ENCODE measurements around the gene ANGPTL2.
"Not testable (repeated sequence)": the region's sequence is repeated elsewhere in the genome, so short reads cannot be mapped to it uniquely, and the experiment has no call there.

ANGPTL2 gene

DNA sequence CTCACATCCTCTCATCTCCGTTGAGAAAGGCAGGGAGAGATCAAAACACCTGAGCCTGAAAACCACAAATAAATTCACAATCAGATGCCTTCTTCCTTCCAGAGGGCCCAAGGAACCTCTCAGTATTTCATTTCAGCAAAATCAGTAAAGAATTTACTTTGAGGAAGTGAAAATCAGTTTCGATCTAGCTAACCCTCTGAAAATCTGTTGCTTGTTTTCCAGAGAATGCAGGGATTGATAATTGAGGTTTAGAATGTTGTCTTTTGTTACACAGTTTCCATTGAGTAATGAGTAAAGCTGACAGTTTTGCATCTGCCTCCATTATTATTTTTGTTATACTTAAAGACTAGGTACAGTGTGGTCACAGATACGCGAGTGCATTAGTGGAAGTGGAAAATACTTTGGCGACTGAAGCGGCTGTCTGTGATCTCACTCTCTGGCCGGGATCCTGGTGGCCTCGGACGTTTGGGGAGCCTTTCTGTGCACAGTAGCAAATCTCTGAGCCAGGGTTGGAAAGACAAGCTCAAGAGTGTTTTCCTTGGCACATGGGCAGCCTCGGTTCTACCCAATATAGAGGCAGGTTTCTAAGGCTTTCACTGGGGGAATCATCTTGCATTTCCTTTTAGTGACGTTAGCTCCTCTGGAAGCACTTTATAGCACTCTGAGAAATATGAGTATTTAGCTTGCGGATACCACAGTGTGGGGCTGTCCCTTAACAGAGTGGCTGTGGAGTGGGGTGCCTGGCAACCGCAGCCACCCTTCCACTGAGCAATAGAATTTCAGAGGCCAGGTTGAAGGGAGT is 32.2 kb upstream of the ANGPTL2 start:
- DNase-seq, result no peak

DNA sequence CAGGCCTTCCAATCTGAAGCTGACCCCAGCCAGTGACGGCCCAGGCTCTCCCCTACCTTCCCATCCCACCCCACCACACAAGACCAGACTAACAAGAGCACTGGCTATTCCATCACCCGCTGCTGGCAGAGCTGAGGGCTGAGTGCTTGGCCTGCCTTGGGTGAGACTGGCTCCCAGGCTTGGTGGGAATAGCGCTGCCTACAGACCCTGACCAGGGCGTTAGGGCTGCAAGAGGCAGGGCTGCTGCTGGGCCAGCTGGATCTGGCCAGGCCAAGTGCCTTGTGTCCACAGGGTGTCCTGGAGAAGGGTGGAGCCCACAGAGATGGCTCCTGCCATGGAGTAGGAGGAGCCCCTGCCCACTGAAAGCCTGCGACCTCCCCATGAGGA is 31.6 kb upstream of the ANGPTL2 start:
- DNase-seq, result no peak

DNA sequence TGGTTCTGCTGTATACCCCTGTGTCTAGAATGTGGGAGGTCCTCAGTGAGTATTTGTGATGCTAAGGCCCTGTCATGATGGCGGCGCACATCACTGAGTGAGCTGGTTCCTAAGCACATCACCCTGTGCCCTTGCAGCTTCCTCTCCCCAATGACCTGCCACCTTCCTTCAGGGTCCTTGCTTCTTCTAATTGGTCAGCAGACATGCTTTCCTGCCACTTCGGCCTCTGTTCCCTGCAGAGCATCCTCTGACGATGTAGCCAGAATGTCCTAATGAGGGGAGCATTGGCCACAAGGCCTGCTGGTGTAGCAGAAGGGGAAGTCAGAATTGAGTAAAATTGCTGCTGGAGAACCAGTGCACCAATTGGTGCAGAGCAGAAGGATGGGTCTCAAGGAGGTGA is 31.1 kb upstream of the ANGPTL2 start:
- DNase-seq, result no peak

DNA sequence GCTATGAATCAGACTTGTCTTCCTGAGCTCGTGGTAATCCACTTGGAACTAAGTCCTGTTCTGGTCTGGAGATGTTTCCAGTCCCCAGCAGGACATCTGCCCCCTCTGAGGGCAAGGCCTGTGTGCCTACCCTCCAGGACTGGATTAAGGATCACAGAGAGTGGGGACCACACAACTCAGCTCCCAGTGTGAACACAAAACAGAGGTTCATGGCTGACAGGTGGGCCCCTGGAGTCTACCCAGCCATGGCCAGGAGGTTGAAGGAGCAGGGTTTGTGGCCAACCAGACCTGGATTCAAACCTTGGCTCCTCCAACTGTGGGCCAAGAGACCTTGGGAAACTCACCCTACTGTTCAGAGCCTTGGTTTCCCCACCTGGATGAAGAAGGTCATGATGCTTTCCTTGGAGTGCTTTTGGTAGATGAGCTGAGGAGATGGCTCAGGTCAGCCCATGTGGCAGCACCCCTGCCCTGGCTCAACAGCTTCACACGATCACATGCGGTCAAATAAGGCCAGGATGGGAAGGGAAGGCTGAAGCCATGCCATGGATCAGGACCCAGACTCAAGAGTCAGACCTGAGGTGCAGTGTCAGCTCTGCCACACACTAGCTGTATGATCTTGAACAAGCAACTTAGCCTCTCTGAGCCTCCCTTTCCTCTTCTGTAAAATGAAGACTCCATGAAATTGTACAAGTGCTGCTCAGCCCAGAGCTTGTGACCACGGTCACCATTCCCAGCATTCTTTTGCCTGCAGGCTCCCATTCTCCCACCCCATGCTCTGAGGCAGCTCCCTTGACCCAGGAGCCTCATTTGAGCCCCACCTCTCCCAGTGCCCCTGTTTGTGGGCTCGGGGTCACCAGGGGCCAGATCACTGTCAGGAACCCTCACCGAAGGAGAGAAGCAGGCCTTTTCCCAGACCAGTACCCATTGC is 27.3 kb upstream of the ANGPTL2 start:
- no peak for DNase-seq

DNA sequence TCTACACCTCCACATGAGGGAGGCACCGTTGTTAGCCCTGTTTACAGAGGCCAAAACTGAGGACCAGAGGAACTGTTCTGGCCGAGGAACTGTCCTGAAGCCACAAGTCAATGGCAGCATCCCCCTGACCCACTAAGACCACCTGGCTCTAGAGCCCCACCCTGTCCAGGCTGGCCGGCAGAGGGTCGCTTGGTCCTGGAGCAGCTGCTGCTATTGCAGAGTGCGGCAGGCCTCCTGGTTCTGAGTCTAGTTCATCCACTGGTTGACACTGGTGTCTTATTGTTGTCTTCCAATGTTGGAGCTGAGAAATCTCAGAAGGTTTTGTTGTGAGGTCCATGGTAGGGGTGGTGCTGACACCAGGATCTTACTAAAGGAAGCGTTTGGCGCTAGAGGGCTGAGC is 26.6 kb upstream of the ANGPTL2 start:
- no peak for DNase-seq

DNA sequence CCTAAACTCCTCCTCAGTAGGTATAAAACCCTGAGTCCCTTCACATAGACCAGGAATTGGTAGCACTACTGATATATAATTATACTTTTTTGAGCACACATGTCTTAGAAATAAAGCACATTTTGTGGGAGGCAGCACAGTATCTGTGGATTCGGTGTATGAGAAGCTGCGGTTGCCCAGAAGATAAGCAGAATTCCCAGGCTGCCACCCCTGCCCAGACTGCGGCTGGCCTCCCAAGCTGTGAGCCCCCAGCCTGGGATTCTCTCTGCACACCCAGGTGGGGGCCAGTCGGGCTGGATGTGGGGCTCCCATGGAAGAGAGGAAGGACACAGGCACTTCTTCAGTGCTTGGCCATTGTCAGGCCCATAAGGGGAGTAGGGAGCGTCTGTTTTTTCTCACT is 25.6 kb upstream of the ANGPTL2 start:
- no peak for DNase-seq

DNA sequence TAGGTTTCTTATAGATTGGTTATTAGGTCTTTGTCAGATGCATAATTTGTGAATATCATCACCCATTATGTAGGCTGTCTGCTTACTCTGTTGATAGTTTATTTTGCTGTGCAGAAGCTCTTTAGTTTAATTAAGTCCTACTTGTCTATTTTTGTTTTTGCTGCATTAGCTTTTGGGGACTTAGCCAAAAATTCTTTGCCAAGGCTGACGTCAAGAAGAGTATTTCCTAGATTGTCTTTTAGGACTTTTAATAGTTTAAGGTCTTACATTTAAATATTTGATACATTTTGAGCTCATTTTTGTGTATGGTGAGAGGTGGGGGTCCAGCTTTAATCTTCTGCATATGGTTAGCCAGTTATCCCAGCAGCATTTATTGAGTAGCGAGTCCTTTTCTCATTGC is 24.8 kb upstream of the ANGPTL2 start:
- DNase-seq, result no peak

DNA sequence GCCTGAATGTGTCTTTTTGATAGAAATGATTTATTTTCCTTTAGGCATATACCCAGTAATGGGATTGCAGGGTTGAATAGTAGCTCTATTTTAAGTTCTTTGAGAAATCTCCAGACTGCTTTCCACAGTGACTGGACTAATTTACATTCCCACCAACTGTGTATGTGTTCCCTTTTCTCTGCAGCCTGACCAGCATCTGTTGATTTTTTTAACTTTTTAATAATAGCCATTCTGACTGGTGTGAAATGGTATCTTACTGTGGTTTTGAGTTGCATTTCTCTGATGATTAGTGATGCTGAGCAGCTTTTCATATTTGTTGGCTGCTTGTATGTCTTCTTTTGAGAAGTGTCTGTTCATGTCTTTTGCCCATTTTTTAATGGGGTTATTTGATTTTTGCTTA is 24.4 kb upstream of the ANGPTL2 start:
- not testable (repeated sequence) for DNase-seq

DNA sequence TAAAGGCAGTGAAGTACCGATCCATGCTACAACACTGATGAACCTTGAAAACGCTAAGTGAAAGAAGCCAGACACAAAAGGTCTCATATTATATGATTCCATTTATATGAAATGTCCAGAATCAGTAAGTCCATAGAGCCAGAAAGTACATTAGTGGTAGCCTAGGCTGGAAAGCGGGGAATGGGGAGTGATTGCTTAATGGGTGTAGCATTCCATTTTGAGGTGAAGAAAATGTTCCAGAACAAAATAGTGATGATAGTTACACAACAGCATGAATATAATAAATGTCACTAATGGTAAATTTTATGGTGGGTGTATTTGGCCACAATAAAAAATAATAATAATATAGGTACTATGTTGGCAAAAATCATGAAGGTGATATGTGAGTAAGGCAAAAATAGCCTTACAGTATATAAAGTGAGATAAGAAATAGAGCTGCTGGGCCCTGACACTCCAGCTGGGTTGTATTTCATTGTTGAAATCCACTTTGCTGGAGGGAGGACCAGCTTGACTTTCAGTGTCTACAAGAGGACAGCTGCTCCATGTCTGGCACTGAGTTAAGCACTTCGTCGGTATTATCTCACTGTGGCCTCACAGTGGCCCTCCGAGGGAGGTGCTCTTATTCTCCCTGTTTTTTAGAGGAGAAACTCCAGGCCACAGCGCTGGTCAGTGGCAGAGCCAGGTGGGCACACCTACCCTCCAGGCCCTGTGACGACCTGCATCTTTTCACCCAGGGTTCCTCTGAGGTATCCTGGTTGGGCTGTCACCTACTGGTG is 22.4 kb upstream of the ANGPTL2 start:
- no peak for DNase-seq

DNA sequence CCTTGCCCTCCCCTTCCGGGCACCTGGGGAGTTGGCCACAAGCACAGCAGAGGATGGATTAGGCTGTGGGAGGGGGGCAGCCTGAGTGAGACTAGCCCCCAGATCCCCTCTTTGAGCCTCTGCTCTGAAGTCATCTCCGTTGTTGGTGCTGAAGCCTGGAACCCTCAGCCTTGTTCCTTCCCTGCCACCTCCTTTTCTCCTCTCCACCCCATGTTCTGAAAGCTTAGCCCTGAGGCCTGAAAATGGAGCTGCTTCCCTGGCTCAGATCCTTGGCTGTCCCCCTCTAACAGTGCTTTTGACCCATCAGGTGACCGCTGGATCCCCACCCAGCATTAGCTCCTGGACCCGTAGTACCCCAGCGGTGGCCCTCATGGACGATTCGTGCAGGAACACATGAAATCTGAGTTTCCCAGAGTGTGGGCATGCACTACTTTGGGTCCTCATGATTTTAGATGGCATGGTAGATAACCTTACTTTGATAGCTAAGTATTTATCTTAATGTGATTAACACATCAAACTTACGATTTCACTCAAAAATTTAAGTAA is 21.6 kb upstream of the ANGPTL2 start:
- no peak for DNase-seq

DNA sequence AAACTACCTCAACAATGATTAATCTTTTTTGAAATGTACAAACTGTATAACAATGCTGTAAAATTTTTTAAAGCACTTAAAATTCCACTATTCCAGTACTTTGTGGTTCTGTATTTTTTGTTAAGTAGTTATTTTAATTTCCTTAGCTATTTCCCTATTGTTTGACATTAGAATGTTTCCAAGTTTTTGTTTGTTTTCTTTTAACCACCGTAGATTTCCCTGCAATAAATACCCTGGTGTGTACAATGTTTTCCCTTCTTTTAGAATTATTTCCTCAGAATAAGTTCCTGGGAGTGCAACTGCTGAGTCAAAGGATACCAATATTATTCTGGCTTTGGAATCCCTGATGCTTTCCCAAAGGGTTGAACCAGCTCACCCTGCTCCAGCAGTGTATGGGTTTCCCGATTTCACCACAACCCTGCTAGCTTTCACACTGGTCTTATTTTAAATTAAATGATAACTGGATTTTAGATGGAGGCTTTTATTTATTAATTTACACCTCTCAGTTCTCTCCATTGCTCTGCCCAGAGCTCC is 20.6 kb upstream of the ANGPTL2 start:
- no peak for DNase-seq

DNA sequence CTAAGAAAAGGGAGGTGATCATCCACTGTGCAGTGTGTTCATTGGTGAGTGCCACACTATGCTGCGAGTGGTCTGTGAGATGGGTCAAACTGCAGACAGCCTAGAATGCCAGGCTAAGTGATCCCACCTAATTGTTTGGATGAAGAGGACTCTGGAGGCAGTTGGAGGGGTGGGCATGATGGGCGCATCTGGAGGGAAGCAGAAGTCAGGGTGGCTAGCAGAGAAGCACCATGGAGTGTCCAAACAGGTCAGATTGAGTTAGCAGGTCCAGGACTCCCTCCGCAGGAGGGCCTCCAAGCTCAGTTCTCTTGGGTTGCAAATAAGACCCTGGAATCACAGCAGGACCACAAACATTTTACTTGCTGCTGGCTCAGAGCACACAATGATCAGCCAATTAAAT is 19.9 kb upstream of the ANGPTL2 start:
- DNase-seq, result no peak

DNA sequence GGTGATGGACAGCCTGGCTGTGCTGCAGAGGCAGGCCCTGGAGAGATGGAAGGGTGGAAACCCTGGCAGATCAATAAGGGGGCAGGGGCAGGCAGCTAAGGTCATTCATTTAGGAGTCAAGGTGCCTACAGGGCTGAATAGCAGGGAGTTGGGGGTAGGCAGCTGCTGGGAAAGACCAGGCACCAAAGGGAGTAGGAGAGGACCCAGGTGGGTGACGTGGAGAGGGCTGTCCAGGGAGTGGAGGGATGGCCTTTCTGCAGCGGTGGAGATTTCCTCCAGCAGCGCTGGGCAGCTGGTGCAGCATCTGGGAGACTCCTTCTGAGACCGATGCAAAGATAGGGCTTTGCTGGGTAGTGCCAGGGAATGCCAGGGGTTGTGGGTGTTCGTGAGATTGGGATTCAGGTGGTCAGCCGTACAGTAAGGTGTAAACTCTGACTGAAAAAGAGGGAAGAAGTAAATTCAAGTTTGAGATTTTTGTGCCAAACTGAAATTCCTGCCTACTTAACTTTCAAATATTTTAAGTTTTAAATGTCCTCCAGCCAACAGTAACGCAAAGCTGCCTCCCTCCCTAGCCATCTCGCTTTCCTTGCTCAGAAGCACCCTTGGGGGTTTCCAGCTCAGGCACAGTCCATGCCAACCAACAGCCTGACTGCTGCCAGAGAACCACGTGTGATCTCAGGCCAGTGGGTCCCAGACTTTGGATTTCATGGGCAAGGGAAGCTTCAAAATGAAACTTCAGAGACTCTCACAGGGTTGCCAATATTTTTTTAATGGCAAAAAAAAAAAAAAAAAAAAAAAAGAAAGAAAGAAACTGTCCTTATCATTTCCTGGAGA is 18.6 kb upstream of the ANGPTL2 start:
- DNase-seq, result no peak

DNA sequence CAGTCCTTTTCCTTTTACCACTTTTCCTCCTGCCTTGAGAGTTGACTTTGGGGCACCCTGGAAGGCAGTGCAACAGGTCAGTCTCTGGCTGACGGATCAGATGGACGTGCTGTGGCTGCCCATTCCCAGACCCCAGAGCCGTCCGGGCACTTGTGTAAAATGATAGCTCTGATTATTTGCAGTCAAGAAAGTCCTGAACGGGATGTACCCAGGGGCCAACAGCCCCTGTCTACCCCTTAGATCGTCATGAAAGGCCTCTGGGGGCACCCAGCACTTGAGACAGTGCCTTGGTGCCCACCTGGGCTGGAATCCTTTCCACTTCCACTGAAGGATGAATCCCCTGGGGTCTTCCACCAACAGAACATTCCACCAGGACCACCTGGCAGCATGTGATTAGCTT is 17.7 kb upstream of the ANGPTL2 start:
- DNase-seq, result no peak

DNA sequence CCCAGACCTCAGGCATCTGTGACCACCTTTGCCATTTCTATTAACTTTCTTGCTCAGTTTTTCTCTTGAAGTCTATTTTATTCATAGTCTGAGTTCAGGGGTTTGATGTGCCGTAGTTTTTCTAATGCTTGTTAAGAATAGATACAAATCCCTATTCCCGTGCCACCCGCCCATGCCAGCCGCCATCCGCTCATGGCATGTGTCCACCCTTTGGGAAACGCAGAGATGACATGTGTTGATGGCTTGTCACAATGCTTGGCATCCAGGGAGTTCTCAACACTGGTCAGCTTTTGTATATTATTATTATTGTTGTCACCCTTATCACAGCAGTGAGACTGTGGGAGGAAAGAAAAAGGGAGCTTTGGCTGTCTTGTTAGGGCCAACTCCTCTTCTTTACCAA is 17.3 kb upstream of the ANGPTL2 start:
- DNase-seq, result no peak

DNA sequence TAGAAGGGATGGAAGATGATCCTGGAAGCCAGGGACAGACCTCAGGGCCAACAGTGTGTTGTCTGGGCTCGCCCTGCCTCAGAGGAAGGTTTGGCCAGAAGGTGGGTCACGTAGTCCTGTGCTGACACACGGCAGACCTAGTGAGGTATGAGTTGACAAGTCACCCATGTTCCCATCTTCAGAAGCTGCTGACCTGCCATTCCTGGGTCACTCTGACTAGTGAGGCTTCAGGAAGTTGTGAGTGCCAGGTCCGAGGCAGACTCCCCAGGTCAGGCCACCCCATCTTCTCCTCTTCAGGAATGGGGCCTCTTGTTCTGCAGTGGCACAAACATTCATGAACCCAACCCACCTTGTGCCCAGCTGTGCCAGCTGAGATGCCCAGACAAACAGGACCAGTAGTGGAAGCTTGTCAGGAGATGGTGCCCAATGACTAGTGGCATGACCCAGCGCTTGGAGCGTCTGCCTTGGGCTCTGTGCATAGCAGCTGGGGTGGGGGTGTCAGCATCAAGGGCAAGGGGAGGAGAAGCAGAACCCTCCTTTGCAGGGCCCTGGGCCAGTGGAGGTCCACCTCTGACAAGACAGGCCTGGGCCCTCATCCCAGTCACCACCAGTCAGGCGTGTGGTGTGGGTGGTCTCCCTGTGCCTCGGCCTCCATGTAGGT is 16.8 kb upstream of the ANGPTL2 start:
- no peak for DNase-seq

DNA sequence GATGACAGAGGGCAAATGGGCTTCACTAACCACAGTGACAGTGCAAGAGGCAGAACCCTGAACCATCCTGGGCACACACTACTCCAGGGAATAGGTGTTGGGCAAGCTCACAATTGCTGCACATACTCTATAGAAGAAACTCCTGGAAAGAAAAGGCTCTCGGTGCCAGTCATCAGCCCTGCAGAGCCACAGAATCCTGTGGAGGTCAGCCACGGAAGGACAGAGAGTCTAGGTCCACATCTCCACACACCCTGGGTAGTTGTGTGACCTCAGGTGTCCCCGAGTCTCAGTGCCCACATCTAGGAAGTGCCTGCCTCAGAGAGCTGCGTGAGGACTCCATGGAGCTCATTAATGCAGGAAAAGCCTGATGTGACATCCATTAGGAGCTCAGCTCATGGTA is 16.0 kb upstream of the ANGPTL2 start:
- no peak for DNase-seq

DNA sequence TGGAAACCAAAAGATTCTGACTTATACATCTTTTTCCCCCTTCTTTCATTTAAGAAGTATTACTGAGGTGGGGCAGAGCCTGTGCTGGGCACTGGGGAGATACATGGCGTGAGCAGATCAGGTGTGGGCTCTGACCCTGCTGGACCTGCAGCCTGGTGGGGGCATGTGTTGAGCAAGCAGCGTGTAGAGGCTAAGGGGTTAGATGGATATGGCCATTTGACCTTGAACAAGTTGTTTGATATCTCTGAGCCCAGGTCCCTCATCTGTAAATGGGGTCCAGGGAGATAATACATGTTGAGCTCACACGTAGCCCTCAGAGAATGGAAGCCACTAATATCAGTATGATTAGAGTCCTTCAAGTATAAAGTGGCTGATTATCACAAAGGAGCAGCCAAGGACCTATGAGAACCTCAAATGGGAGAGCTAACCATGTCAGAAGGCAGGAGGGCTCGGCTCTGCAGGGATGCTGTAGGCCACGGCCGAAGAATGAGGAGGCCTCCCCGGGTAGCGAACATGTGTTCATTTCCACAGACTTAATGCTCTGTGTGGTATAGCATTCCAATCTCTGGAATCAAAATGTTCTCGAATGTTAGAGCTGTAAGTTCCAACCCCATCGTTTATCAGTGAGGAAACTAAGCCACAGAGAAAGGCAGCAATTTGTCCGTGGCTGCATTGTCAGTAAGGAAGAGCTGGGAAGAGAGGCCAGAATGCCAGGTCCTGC is 15.4 kb upstream of the ANGPTL2 start:
- no peak for DNase-seq

DNA sequence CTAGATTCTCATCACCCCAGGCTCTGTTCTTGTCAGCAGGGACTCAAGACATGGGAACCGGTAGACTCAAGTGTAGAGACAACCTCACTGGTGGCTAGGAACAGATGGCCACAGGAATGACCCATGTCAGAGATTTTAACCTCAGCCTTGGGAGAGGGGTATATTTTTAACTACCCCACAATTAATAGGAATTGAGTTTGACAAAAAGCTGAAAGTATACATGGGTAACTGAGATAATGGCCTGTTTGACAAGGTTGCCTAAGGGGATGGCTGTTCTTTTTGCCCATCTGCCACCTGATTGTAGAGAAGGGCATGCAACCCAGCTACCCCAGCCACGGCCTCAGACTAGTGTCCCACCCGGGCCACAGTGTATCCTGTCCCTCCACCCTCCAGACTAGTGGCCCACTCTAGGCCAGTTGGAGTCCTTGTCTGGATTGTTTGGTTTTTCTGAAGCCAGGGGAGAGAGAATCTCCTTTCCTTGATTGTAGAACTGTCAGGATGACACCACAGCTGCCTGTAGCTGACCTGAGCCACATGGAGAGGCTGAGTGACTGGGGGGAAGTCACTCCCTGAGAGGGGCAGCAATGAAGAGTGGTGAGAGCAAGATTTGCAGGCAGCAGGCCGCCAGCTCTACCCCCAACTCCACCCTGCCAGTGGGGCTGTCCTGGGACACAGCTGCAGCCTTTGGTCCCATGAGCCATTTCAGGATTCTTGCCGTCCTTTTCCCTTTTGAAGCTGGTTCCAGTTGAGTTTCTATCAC is 14.6 kb upstream of the ANGPTL2 start:
- no peak for DNase-seq
